HG02852 (cell line): Measurements from ENCODE around the gene TMEM126B.
"Not testable (repeated sequence)": the region's sequence is repeated elsewhere in the genome, so short reads cannot be mapped to it uniquely, and the experiment has no call there.

Source experiments
- ATAC-seq: cut with Tn5 transposase; IDR thresholded peaks from one replicate; pipeline ENCODE4 v1.9.1; 2021; ENCODE audit warnings: mild to moderate bottlenecking, moderate library complexity; ENCODE audit not compliant: unreplicated experiment

The TMEM126B gene

GRCh38 chr11:85647078-85647477, 18.7 kb downstream of the TMEM126B start:
- peak; percentile 1 for ATAC-seq

- peak; percentile 99 for ATAC-seq
Measured at GRCh38 chr11:85647604-85648299, 19.4 kb downstream of the TMEM126B start, which contains the start of gene TMEM126A. TSS of gene TMEM126A (plus strand) at chr11:85647967. CDS start at chr11:85650256, 2,289 bp downstream.

GRCh38 chr11:85651118-85651517, 22.7 kb downstream of the TMEM126B start:
- ATAC-seq = no peak

- no peak for ATAC-seq
Measured at GRCh38 chr11:85652786-85653447, 24.5 kb downstream of the TMEM126B start.

- not testable (repeated sequence) for ATAC-seq
Measured at GRCh38 chr11:85654343-85654742, 25.9 kb downstream of the TMEM126B start.

- no peak for ATAC-seq
Measured at GRCh38 chr11:85656777-85657176, 28.4 kb downstream of the TMEM126B start.

GRCh38 chr11:85658180-85658579, 29.8 kb downstream of the TMEM126B start:
- no peak for ATAC-seq

- no peak for ATAC-seq
Measured at GRCh38 chr11:85661972-85662664, 33.7 kb downstream of the TMEM126B start.

GRCh38 chr11:85663080-85663752, 34.8 kb downstream of the TMEM126B start:
- no peak for ATAC-seq

GRCh38 chr11:85663753-85664614, 35.6 kb downstream of the TMEM126B start:
- peak; percentile 64 for ATAC-seq

- peak; percentile 90 for ATAC-seq
Measured at GRCh38 chr11:85664615-85665481, 36.5 kb downstream of the TMEM126B start, which contains the start of gene CREBZF. TSS of gene CREBZF (minus strand) at chr11:85665129. CDS start at chr11:85664875, 254 bp downstream.

- ATAC-seq = no peak
Measured at GRCh38 chr11:85665733-85666132, 37.3 kb downstream of the TMEM126B start.

GRCh38 chr11:85666687-85667086, 38.3 kb downstream of the TMEM126B start:
- no peak for ATAC-seq

GRCh38 chr11:85668157-85668556, 39.8 kb downstream of the TMEM126B start:
- ATAC-seq = no peak

- ATAC-seq = not testable (repeated sequence)
Measured at GRCh38 chr11:85670949-85671663, 42.7 kb downstream of the TMEM126B start.

- no peak for ATAC-seq
Measured at GRCh38 chr11:85672105-85672902, 43.9 kb downstream of the TMEM126B start.

- no peak for ATAC-seq
Measured at GRCh38 chr11:85673393-85673792, 45.0 kb downstream of the TMEM126B start.

- ATAC-seq = no peak
Measured at GRCh38 chr11:85679576-85679975, 51.2 kb downstream of the TMEM126B start.
